NCI-H526 treated with DMSO at 0.1 percent for 48 hours (cell line): ENCODE data around the gene PFKFB1.

ENCODE experiments used
- DNase-seq: peaks from one replicate; lab custom pipeline; 2025; lab: John Stamatoyannopoulos, UW

Gene PFKFB1

DNA sequence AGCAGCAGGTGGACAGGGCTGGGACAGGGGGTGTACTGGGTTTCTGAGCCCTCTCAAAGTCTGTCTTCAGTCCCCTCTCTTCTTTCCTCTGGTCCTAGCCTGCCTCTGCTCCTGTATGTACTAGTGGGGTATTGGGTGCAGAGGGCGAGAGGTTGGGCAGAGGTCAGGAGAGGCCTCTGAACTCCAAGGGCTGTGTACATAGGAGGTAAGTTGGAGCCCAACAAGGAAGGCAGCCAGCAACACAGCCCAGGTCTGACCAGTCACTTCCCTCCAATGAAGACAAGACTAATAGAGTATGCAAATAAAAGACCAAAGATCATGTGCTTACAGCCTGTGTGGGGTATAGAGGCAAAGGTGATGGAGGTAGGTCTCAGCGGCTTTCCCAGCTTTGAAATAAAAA lies at the start of gene PFKFB1:
Gene PFKFB1 (minus strand): TSS at position 90 of the 400 bp plus-strand sequence. CDS start 181 bp downstream, outside the sequence.
- no peak for DNase-seq

DNA sequence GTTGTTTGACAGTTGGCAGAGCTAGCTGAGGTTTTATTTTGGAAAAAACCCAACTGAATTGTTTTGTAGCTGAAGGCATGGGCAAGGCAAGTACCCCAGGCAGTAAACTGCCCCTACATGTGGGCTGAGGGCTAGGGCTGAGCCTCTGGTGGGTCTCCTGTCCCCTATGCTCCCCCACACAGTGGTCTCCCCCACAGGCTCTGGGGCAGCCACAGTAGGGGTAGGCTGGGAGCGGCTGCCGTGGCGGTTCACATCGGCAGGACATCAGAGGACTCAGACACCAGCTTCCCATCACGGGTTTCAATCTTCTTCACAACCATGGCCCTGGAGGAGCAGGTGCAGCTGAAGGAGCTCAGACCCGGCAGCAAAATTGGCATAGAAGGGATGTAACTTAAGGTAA lies 47.5 kb upstream of the PFKFB1 start:
- no peak for DNase-seq

DNA sequence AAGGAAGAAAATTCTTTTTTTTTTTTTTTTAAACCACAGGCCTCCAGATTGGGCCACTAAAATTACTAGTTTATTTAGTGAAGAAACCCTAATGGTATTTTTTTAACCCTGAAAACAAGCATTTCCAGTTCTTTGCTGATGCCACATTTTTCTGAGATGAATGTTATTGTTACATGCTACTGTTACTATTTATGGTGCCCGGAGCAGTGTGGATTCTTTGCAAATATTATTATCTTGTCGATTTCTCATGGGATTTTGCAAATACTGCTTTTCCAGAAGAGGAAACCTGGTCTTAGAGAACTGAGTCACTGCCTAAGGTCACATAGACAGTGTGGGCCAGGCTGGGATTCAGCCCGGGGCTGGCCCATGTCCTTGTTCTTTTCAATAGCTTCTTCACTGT lies 45.5 kb upstream of the PFKFB1 start:
- DNase-seq = no peak

DNA sequence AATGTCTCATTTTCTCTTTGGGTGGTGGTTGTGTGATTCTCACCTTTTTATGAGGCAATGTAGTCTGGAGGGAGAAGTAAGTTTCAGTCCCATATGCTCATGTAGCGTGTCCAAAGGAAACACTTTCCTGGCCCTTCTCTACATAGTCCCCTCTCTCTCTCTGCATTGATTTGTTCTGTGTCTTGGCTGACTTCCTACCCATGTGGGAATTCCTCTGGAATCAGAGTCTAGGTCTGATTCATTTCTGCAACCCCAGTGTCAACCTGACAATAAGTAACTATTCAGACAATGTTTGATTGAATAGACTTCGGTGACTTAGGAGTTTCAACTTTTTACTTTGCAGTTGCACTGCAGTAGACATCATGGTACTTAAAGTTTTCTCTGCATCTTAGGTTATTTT lies 39.4 kb upstream of the PFKFB1 start:
- no peak for DNase-seq

DNA sequence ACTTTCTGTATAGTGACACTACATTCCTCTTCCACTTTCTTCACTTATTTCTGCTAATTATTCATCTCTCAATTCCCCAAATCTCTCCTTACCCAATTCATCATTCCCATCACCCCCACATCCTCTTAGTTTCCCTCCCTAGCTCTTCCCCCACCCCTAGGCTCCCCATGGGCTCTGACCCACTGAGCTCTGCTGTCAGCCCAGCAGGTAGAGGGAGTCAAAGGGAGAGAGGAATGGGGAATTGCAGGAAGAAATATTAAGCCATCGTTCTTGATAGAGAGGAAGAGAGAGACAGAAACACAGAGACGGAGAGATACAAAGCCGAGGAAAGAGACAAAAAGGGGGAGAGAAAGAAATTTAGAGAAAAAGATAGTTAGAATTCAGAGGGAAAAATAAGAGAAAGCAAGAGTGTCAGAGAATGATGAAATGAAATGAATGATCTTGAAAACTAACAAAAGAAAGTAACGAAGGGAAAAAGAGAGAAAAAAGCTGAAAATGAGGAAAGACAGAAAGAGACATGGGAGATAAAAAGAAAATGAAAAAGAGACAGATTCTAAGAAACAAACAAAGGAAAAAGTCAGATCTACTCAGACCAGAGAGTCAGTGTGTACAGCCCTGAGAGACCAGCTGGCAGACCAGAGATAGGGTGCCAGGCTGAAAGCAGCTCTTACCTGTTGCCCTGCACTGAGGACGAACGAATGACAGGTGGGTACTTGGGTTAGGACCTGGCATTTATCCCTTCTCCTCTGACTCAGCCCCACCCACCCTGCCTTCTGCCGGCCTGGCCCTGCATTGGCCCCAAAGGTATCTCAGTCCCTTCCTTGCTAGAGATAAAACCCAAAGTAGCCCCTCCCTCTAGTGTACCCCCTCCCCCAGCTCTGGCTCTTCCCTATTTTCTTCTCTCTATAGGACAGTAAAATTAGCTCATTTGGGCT lies 36.5 kb upstream of the PFKFB1 start, which contains the start of gene ALAS2:
Gene ALAS2 (minus strand): TSS at position 707 of the 935 bp plus-strand sequence. CDS start 4,977 bp downstream, outside the sequence.
- no peak for DNase-seq

DNA sequence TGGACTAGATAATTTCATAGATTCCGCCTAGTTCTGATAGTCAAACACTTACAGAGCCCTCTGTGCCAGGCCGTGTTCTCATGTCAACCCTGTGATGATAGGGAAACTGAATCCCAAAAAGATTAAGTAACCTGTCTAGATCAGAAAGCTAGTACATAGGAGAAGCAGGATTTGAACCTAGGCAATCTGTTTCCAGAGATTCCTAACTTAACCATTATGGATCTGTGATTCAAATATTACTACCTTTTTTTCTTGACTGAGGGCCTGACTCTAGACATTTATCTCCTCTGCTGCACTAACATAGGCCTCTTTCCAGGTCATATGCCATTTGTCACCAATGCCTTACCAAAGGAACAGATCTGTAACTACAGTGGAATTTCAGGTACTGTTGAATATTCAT lies 35.3 kb upstream of the PFKFB1 start:
- no peak for DNase-seq

DNA sequence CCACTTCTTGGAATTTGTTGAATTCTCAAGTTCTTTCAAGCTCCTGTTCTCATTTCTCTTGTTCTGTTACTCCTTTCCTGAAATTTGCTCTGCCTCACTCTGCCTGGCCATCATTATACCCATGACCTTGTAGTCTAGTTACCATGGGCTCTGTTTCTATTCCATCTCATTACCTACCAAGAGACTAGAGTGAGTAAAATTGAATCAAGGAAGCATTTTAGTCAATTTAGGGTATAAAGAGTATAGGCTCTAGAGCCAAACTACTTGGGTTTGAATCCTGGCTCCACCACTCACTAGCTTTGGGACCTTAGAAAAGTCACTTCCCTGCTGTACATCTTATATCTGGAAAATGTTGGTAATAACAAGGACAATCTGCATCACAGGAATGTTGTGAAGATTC lies 34.6 kb upstream of the PFKFB1 start:
- DNase-seq = no peak

DNA sequence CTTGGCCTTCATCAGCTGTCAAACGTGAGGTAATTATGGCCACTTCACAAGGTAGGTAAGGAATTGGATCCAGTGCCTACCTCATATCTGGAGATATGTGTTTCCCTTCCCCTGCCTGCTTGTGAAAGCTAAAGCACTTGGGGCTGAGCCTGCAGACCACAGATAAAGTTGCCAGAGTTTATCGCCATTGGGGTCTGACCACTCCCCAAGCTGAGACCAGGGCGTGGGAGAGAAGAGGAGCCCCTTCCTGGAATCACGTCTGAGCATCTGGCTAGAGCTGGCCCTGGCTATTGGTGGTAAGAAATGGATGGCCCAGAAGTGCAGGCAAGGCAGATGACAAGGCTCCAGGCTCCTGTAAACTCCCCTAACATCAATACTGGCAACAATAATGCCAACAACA lies 34.1 kb upstream of the PFKFB1 start:
- DNase-seq = no peak

DNA sequence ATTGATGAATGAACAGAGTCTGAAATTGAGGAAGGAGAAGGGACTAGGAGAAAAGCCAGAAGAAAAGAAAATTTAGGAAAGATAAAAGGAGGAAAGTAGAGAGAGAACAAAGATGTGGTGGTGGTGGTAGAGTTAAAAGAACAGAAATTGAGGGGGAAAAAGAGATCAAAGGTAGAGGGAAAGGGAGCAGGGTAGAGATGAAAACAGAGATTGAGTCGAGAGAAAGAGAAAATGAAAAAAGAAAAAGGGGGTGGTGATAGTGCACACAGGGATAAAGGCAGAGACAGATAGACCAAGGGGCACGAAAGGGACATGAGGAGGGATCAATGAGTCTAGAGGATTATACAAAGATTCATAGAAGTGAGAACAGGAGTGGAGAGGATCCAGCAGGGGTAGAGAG lies 32.9 kb upstream of the PFKFB1 start:
- no peak for DNase-seq

DNA sequence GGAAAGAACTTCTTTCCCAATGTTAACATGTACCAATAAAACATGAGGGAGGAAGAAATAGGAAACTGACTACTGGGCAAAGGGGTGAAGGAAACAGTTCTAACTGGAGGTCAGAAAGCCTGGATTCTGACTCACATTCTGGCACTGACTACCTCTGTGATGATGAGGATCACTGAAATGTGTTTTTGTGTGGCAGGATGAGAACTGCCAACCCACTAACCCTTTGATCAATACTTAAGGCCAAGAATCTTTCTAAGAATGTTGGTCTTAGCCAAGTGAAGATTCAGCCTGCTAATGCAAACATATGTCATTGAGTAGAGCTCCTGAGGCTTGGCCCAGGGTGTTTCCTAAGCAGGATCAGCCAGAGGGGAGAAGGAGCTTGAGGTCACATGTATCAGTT lies 32.2 kb upstream of the PFKFB1 start:
- no peak for DNase-seq

DNA sequence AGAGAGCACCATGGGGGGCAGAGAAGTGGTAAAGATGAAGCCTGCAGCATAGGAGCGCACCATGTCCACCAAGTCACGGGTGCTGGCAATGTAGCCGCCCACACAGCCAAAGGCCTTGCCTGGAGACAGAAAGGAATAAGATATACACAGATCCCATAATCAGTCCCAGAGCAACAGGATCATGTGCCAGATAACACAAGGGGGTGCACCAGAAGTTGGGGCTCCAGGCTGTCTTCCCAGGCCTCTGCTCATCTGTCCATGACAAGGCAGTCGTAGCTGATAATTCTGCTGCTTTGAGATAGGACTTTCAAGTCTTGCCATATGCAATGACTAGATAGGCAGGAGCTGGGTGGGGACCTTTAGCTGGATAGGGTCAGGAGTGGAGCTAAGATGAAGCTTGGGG lies 20.9 kb upstream of the PFKFB1 start:
- no peak for DNase-seq

DNA sequence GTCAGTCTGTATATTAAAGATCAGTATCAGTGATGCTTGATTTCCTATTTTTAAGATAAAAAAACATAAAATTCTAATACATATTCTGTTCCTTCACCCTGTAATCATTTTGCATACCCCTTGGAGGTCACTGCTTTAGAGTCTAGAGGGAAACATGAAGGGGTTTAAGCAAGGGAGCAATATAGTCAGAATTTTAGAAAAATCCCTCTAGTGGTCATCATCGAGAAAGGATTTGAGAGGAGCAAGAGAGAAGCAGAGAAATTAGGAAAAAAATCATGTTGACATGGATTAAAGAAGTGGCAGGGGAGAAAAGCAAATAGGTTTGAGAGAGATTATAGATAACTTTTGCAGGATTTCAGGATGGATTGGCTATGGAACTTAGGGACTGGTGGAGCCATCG lies 17.3 kb upstream of the PFKFB1 start:
- DNase-seq = no peak

DNA sequence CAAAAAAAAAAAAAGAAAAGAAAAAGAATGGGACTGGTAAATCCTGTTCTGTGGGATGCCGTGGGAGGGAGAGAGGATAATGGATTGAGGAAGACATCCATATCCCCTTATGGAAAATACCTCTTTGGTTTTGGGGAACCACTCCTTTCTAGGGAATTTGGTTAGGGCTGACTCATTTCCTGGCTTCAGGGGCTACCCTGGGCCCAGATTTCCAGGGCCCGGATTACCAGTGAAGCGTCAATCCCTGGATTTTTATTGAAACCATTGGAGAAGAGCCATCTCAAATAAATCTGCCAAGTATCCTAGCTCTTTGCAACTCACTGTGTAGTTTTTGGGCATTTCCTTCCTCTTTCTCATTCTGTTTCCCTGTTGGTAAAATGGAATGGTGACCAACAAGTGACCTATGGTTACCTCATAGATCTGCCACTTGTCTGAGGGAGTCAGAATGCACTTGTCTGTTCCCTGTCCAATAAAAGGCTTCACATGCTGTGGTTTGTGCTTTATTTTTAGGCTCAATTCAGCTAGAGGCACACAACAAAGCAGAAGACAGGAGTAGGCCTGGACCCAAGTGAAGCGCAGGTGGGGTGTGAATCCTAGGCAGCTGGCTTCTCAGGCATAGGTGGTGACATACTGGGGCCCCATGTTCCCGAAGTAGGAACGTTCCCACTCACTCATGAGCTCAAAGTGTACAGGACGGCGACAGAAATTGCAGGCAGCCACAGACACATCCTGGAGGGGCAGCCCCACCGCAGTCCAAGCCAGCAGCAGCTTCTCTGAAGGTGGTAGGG lies 14.8 kb upstream of the PFKFB1 start:
- no peak for DNase-seq

DNA sequence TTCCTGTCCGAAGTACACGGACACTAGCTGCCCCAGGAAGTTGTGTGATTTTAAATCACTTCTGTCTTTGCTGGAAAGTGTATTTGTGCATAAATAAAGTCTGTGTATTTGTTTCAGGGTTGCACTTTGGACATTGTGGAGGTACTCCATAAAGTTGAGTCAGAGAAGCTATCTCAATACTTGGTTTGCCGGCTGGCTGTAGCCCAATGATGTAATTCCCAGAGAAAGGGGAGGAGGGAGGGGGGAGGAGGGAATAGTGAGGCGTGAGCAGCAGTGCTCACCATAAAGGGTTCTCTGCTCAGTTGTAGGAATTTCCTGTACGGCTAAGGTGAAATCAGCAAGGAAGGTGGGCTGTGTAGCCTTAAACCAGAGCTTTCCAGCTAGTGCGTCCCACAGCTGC lies 13.7 kb upstream of the PFKFB1 start:
- no peak for DNase-seq

DNA sequence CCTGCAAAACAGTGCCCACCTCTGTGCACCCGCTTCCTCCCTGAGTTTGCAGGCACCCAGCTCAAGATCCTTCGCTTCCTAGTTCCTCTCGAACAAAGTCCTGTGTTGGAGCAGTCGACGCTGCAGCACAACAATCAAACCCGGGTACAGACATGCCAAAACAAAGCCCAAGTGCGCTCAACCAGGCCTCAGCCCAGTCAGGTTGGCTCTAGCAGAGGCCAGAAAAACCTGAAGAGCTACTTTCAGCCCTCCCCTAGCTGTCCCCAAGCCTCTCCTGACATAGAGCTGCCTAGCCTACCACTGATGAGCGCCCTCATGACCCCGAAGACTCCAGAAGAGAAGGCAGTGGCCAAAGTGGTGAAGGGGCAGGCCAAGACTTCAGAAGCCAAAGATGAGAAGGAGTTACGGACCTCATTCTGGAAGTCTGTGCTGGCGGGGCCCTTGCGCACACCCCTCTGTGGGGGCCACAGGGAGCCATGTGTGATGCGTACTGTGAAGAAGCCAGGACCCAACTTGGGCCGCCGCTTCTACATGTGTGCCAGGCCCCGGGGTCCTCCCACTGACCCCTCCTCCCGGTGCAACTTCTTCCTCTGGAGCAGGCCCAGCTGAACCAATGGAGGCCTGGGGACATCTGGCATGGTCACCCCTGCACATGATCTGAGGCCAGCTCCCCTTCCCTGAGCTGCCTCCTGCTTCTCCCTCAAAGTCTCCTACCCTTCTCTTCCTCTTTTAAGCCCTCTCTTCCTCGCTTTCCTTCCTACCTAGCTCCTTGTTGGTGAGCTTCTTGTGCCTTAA lies 13.0 kb upstream of the PFKFB1 start:
- DNase-seq = no peak

DNA sequence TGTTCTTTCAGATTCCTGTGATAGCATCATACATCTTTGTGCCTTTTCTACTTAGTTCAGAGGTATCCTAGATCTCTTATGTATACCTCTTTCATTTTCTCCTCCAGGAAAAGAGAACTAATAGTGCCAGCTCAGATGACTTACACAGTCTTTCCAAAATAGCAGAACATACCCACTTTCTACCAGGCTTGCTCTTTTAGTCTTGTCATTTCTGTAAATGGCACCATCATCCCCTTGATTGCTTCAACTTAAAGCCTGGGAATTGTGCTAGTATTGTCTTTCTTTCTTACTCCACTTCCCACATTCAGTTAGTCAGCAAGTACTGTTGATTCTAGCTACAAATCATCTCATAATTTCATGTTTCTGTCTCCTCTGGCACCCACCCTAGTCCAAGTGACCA lies 11.3 kb upstream of the PFKFB1 start:
- no peak for DNase-seq

DNA sequence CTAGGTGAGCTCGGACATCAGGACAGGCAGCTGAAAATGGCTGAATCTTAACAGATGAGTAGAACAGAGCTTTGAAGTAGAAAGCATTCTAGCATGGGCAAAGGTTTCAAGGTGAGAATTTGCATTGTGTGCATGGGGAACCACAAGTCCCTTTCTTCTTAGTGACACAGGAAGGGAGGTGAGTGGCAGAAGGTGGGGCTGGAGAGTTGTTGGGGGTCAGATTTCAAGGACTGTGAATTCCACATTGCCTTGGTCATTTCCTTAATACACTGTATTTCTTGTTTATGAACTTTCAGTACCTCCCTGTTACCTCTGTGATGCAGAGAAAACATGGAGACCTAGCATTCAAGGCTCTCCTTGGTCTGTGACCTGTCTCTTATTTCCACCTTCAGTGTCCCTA lies 10.2 kb upstream of the PFKFB1 start:
- DNase-seq = no peak

DNA sequence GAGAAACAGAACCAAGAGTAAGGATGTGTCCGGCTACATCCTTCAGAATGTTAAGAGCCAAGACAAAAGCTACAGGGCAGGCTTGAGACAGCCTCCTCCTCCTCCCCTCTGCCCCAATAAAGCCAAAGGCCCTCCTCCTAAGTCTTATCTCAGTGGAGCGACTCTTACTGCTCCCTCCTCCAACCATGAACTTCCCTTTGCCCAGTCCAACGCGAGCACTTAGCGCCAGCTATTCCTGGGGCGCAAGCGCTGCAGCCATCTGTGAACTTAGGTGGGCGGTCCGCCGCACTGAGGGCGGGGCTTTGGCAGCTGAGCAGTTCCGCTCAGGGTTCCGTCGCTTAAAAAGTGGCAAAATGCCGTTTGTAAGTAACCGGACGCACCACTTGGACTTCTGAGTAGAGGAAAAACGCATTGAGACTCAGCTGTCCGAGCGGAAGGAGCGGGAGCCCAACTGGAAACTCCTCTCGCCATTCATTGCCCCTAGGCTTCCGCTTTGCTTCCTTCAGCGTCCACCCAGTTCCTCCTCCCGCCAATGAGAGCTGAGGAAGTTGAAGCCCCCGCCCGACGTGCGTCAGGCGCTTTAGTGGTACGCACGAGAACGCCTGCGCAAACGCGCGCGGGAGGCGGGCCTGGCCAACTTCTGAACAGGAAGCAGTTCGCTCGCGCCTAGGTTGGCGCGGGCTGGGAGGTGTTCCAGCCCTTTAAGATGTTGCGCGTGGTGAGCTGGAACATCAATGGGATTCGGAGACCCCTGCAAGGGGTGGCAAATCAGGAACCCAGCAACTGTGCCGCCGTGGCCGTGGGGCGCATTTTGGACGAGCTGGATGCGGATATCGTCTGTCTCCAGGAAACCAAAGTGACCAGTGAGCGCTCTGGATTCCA lies 6.0 kb upstream of the PFKFB1 start, which contains the start of gene APEX2:
Gene APEX2 (plus strand): TSS at position 647 of the 882 bp plus-strand sequence. CDS start 60 bp downstream, at position 707.
- peak; percentile 76 for DNase-seq

DNA sequence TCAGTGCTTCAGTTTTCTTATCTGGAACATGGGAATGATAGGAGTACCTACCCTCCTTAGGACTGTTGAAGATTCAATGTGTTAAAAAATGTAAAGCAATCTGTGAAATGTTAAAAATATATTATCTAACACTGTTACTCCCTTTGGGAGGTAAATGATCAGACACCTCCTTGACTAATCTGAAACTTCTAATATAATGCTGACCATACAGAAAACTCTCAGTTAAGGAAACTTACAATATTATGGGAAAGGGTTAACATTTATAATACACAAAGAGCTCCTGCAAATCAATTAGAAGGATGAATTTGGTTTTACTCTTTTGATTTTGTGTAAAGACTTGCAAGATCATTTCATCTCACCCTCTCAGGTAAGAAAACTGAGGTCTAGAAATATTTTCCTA lies 1.6 kb upstream of the PFKFB1 start:
- no peak for DNase-seq

DNA sequence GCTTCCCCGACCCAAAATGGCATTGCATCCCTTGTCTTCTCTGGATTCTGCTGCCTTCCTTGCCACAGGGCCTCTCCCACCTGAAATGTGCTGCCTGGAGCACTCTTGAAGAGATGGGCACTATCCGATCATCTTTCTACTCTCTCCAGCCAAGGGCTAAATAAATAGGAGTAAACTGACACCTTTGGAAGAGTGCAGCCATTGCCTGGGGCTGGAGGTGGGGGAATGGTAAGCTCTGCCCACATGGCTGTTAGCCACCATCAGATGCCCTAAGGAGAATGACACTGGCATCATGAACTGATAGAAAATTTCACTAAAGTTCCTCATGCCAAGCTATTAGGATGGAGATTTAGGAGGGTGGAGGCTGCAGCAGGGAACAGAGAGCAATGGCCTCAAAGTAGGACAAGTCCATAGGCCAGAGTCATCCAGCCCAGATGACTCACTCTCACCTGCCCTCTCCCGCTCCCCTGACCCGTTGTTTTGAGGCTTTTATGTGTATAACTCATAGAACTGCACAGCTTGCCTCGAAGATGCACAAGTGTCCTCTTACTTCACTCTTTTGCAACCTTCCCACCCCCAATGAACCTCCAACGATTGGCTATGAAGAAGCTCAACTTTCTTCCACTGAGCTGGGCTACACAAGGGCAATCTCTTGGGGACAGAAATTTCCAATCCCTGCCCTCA lies 822 bp upstream of the PFKFB1 start:
- DNase-seq = no peak
